ENCODE results near the gene PSMD7. TPM values are rescaled to one million over a fixed set of nuclear protein-coding genes. Genes with fewer than 3 reads are reported as not detected.

PSMD7 gene
- total and polyA plus RNA-seq, 2 donors (not counting 1 experiment from before 2014, with no cell fraction given): 65.9 to 196 TPM

- DNase-seq (ENCODE audit: low read depth in 2 of 2): no peak
These were observed 44.3 kb upstream of the PSMD7 start for GRCh38 chr16:74252329-74252728.

DNA sequence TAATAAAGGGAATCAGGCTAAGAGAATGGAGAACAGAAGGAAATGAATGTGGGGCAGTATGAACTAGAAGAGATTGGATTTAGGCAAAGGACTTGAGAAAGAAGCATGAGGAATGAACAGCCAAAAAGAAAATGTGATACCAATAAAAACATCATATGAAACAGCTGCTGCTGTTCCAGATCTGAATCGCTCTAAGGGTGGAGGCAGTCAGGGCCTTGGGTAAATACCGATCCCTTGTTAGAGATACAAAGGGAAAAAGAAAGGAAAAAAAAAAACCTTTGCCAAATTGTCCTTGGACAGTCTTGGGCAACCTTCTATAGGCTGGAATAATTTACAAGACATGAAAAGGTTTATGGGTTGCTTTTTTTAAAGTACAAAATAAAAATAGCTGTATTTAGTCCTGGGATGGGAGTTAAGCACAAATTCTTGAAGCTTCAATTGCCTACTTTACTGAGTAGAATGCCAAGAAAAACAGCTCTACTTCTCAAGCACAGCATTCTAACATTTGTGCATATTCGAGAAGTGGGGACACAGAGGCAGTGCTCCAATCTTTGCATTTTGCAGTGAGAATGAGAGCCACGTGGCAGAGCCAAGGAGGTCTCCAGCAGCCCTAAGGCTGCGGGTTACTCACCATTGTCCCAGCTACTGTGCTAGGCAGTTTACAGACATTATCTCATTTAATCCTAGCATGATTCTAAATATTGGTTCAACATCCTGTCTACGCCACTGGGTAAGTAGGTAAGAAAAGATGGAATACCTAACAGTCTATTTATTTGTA, 43.3 kb upstream of the PSMD7 start:
- Histone ChIP-seq H3K4me3 (replicated peaks in 1 of 4; ENCODE audit: control extremely low read depth in 1 of 4, insufficient read depth in 1 of 4, low read depth in 3 of 4, low read length in 4 of 4) (no peak overlapping the region), H3K4me1 (ENCODE audit: control insufficient read depth, extremely low read depth, insufficient read depth, low read length) (no peaks in the 10 kb centered on the region), H3K4me2 (ENCODE audit: extremely low read depth, insufficient read depth, low read length) (no peak overlapping the region), H4K20me1 (ENCODE audit: control insufficient read depth, extremely low read depth, insufficient read depth, low read length) (no peaks in the 10 kb centered on the region), H3K36me3 (ENCODE audit: control insufficient read depth, insufficient read depth, low read length) (no peaks in the 10 kb centered on the region), H3K9me3 (ENCODE audit: control insufficient read depth, insufficient read depth, low read depth, low read length) (no peaks in the 10 kb centered on the region), H3K27ac (ENCODE audit: insufficient read depth, low read length) (no peak overlapping the region), H3K79me2 (ENCODE audit: control insufficient read depth, insufficient read depth, low read length) (no peaks in the 10 kb centered on the region), H2AFZ (ENCODE audit: low read length) (no peak overlapping the region), H3K27me3 (ENCODE audit: control insufficient read depth, insufficient read depth, low read length) (no peaks in the 10 kb centered on the region), H3K9ac (ENCODE audit: insufficient read depth, low read length) (no peak overlapping the region)
- TF ChIP-seq CTCF (conservative IDR thresholded peaks at IDR 0.05 in 1 of 2, IDR thresholded peaks at IDR 0.05 in 1 of 2; ENCODE audit: low read depth in 1 of 2, low read length in 2 of 2) (no peak), EZH2 (IDR thresholded peaks at IDR 0.05; ENCODE audit: low read length, missing control alignments) (no peak)
- DNase-seq (ENCODE audit: low read depth in 2 of 2): no peak

More at GRCh38 chr16:74252329-74252728, 44.3 kb upstream of the PSMD7 start:
- no peak overlapping the region for H3K27ac ChIP-seq (ENCODE audit: insufficient read depth, low read length)
- no peaks in the 10 kb centered on the region for H3K27me3 ChIP-seq (ENCODE audit: control insufficient read depth, insufficient read depth, low read length)
- no peak overlapping the region for H3K4me2 ChIP-seq (ENCODE audit: extremely low read depth, insufficient read depth, low read length)
- no peaks in the 10 kb centered on the region for H3K79me2 ChIP-seq (ENCODE audit: control insufficient read depth, insufficient read depth, low read length)
- H3K36me3 ChIP-seq (ENCODE audit: control insufficient read depth, insufficient read depth, low read length): no peaks in the 10 kb centered on the region
- H3K9ac ChIP-seq (ENCODE audit: insufficient read depth, low read length): no peak overlapping the region
- H3K4me1 ChIP-seq (ENCODE audit: control insufficient read depth, extremely low read depth, insufficient read depth, low read length): no peaks in the 10 kb centered on the region
- no peaks in the 10 kb centered on the region for H4K20me1 ChIP-seq (ENCODE audit: control insufficient read depth, extremely low read depth, insufficient read depth, low read length)
- no peaks in the 10 kb centered on the region for H3K9me3 ChIP-seq (ENCODE audit: control insufficient read depth, insufficient read depth, low read depth, low read length)
- no peak overlapping the region for H3K4me3 ChIP-seq (replicated peaks in 1 of 4; ENCODE audit: control extremely low read depth in 1 of 4, insufficient read depth in 1 of 4, low read depth in 3 of 4, low read length in 4 of 4)
- TF ChIP-seq CTCF (conservative IDR thresholded peaks at IDR 0.05 in 1 of 2, IDR thresholded peaks at IDR 0.05 in 1 of 2; ENCODE audit: low read depth in 1 of 2, low read length in 2 of 2) (no peak), EZH2 (IDR thresholded peaks at IDR 0.05; ENCODE audit: low read length, missing control alignments) (no peak)
- no peak overlapping the region for H2AFZ ChIP-seq (ENCODE audit: low read length)

DNA sequence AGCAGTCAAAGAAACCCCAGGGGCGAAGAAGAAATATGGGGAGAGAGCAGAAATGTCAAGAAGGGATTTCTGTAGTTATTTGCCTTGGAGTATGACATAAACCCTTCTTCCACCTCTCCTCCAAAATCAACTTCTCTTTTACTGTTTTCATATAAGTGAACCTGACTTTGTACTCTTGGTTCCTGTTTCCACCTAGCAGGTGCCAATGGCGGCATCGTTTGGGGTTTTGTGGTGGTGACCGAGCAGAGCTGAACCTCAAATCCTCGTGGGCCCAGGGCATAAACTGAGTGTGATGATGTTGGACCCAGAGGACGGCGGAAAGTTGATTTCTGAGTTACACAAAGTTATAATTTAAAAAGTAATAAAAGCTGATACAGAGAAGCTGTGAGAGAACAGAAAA, 39.6 kb upstream of the PSMD7 start:
- H3K4me3 ChIP-seq (replicated peaks in 1 of 4; ENCODE audit: control extremely low read depth in 1 of 4, insufficient read depth in 1 of 4, low read depth in 3 of 4, low read length in 4 of 4): no peak overlapping the region
- no peak overlapping the region for H3K27ac ChIP-seq (ENCODE audit: insufficient read depth, low read length)
- no peak for DNase-seq (ENCODE audit: low read depth in 2 of 2)
- H3K9ac ChIP-seq (ENCODE audit: insufficient read depth, low read length): no peak overlapping the region
- no peaks in the 10 kb centered on the region for H3K79me2 ChIP-seq (ENCODE audit: control insufficient read depth, insufficient read depth, low read length)
- no peaks in the 10 kb centered on the region for H3K4me1 ChIP-seq (ENCODE audit: control insufficient read depth, extremely low read depth, insufficient read depth, low read length)
- TF ChIP-seq CTCF (conservative IDR thresholded peaks at IDR 0.05 in 1 of 2, IDR thresholded peaks at IDR 0.05 in 1 of 2; ENCODE audit: low read depth in 1 of 2, low read length in 2 of 2) (no peak), EZH2 (IDR thresholded peaks at IDR 0.05; ENCODE audit: low read length, missing control alignments) (no peak)
- no peaks in the 10 kb centered on the region for H3K36me3 ChIP-seq (ENCODE audit: control insufficient read depth, insufficient read depth, low read length)
- H4K20me1 ChIP-seq (ENCODE audit: control insufficient read depth, extremely low read depth, insufficient read depth, low read length): no peaks in the 10 kb centered on the region
- H3K27me3 ChIP-seq (ENCODE audit: control insufficient read depth, insufficient read depth, low read length): no peaks in the 10 kb centered on the region
- no peaks in the 10 kb centered on the region for H3K9me3 ChIP-seq (ENCODE audit: control insufficient read depth, insufficient read depth, low read depth, low read length)
- no peak overlapping the region for H2AFZ ChIP-seq (ENCODE audit: low read length)
- H3K4me2 ChIP-seq (ENCODE audit: extremely low read depth, insufficient read depth, low read length): no peak overlapping the region
